Astrocyte of the hippocampus (primary cell): ENCODE measurements around the gene U2AF1L4.

Experiments
- DNase-seq: peaks from one replicate; pipeline ENCODE4 v3.0.0; 2011; ENCODE audit warnings: low read depth, low spot score

The U2AF1L4 gene

GRCh38 chr19:35712567-35713505 is 32.4 kb downstream of the U2AF1L4 start:
- no peak for DNase-seq

DNA sequence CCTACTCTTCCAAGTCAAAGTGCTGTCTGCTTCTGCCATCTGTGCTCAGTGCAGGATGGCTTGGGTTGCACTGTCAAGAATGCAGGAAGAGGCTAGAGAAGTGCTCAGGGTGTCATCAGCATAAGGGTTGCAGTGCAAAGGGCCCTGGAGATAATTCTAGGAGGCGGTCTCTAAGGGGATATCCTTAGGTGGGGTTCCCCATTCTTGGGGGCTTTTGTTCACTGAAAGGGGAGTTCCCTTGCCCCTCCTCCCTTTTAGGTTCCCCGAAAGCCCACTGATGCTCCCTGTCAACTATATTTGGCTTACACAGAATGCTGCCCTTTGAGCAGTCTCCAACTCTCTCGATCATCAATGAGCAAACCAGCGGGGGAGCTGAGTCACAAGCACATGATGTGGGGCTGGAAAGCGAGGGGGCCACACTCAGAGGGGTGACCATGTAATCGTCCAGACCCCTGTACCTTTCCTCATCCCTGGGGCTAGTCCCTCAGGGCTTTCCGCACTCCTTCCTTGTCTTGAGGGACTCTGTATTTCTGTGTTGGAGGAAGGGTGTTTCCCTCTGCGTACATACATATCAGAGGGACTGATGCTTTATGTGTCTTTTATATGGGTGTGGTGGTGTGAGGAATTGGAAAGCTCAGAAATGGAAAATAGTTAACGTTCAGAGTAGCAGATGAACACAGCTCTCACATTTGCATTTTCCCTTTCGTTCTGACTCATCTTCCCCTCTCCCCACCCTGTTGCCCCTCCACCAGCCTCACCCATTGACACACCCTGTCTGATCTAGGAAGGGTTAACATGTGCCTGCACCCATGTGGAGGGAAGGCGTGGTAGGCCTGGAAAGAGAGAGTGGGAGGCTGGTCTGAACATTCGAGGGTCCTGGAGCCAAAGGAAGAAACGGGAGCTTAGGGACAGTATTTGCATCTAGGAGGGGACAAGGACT is 34.2 kb downstream of the U2AF1L4 start:
- no peak for DNase-seq

GRCh38 chr19:35708391-35708790 is 36.8 kb downstream of the U2AF1L4 start:
- no peak for DNase-seq

DNA sequence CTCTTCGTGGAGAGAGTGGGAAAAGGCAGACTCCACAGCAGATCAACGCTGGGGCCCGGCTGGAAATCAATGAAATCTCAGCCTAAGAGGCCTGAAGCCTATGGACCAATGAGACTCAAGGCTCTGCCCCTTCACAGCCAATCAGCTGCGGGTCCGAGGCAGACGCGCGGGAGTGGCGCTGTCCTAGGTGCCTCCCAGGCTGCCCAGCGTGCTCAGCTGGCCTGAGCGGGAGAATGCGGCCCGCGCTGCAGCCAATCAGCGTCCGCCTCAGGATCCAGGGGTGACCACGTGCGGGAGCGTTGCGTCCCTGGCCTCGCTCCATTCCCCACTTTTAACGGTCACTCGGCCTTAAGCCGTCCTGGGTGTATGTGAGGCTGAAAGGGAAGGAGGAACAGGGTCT is 41.0 kb downstream of the U2AF1L4 start, which contains the start of gene ZBTB32:
TSS of gene ZBTB32 (plus strand) at position 341 of the 400 bp plus-strand sequence. CDS start 10,069 bp downstream, outside the sequence.
- peak; percentile 69 for DNase-seq

GRCh38 chr19:35703343-35703742 is 41.9 kb downstream of the U2AF1L4 start:
- no peak for DNase-seq

DNA sequence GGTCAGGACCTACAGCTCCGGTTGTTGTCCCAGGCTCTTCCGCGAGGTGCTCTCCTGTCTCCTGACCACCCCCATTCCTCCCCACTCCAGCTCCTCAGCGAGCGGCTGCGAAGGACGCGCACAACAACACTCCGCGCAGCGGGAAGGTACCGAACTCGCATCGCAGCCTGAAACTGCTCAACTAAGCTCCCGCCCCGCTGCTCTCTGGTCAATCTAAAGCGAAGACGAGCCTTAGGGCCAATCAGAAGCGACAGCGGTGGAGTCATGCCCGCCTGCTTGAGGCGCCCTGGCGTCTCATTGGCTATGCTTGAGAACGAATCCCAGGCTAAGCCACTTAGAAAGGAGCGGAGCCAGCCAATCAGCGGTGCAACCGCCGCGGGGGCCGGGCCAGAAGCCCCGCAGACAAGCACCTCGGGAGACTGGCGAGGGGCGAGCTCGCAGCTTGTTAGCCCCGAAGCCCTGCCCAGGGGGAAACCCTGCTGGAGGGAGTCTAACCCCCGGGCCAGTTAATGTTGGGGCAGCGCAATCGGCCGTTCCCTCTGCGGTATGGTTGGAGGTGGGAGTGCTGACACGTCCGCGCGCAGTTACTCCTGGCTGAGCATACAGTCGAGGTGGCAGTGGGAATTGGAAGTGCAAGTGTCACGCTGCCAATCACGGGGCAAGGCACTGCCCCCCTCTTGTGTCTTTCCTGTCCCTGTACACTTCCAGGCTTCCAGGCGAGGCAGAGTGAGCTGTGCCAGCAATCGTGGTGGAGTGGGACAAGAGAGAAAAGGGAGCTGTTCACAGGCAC is 42.8 kb downstream of the U2AF1L4 start:
- peak; percentile 99 for DNase-seq

- DNase-seq = no peak
Measured at GRCh38 chr19:35696835-35697234, 48.4 kb downstream of the U2AF1L4 start.

DNA sequence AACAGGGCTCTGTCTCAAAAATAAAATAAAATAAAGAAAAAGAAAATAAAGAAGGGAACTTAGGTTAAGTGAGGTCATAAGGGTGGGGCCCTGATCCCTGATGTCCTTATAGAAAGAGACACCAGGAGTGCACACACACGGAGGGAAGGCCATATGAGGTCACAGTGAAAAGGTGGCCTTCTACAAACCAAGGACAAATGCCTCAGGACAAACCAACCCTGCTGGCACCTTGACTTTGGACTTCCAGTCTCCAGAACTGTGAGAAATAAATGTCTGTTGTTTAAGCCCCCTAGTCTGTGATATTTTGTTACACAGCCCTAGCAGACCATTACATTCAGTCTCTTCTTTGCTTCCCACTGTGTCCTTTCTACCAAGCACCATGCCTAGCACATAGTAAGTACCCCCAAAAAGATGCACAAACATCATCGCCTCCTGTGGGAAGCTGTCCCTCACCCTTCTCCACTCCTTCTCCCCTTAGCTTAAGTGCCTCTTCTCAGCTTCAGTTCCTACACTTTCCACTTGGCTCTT is 49.3 kb downstream of the U2AF1L4 start:
- DNase-seq = no peak

DNA sequence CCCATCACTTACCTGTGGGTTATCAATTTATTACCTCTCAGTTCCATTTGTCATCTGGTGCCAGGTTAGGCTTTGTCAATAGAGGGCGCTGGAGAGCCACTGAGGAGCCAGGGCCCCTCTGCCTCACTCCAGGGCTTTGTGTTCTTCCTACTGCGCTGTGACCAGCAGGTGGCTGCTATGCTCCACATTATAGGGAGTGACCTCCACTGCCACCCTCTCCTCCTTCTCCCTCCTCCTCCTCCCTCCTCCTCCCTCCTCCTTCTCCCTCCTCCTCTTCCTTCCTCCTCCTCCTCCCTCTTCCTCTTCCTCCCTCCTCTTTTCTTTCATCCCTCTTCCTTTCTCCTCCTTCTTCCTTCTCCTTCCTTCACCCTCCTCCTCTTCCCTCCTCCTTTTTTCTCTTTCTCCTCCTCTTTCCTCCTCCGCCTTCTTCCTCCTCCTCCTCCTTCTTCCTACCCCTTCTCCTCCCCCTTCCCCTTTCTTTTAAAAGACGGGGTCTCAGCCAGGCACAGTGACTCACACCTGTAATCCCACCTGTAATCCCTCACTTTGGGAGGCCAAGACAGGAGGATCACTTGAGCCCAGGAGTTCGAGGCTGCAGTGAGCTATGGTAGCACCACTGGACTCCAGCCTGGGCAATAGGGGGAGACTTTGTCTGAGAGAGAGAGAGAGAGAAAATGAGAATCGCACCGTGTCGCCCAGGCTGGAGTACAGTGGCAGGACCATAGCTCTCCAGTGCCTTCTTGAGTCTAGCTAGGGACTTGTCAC is 51.2 kb downstream of the U2AF1L4 start:
- DNase-seq = peak; percentile 90

GRCh38 chr19:35693422-35693821 is 51.8 kb downstream of the U2AF1L4 start:
- no peak for DNase-seq
